Measurements from ENCODE around the gene BAG3.

BAG3 gene

DNA sequence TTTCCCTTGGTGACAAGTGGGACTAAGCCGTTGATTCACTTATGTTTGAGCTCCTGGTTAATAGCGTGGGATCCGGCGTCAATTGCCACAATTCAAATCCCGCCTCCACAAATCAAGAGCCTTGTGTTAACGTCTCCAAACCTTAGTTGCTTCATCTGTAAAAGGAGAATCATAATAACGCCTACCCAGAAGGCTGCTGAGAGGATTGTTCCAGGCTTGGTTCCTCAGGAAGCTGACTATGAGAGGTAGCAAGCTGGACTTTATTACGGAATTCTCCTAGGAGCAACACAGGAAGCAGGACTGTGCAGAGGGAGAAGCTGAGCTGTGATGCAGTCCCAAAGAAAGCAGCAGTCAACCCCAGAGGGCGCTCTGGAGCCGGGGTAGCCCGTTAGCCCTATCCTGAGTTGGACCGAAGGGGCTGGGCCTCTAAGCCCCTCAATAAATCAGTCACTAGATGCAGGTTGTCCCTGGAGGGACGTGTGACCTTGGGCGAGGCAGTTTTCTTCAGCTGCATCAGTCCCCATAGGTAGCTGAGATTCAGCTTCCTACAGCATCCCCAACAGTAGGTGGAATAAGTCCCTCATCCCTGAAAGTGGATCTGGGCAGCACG is 6.9 kb upstream of the BAG3 start:
- no peak for TF ChIP-seq SIN3A (IDR thresholded peaks at IDR 0.05; ENCODE audit: borderline replicate concordance, insufficient read depth, low read length)
- TF ChIP-seq, protein P1, sequence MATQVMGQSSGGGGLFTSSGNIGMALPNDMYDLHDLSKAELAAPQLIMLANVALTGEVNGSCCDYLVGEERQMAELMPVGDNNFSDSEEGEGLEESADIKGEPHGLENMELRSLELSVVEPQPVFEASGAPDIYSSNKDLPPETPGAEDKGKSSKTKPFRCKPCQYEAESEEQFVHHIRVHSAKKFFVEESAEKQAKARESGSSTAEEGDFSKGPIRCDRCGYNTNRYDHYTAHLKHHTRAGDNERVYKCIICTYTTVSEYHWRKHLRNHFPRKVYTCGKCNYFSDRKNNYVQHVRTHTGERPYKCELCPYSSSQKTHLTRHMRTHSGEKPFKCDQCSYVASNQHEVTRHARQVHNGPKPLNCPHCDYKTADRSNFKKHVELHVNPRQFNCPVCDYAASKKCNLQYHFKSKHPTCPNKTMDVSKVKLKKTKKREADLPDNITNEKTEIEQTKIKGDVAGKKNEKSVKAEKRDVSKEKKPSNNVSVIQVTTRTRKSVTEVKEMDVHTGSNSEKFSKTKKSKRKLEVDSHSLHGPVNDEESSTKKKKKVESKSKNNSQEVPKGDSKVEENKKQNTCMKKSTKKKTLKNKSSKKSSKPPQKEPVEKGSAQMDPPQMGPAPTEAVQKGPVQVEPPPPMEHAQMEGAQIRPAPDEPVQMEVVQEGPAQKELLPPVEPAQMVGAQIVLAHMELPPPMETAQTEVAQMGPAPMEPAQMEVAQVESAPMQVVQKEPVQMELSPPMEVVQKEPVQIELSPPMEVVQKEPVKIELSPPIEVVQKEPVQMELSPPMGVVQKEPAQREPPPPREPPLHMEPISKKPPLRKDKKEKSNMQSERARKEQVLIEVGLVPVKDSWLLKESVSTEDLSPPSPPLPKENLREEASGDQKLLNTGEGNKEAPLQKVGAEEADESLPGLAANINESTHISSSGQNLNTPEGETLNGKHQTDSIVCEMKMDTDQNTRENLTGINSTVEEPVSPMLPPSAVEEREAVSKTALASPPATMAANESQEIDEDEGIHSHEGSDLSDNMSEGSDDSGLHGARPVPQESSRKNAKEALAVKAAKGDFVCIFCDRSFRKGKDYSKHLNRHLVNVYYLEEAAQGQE (IDR thresholded peaks at IDR 0.05; ENCODE audit: insufficient read depth in 1 of 2, low read depth in 2 of 2, low read length in 2 of 2): no peak
- no peak for TF ChIP-seq FOXP2 (optimal IDR thresholded peaks at IDR 0.05; ENCODE audit: borderline replicate concordance, extremely low read depth, extremely low read length, insufficient read depth)
- no peak for TF ChIP-seq TAF1 (IDR thresholded peaks at IDR 0.05; ENCODE audit: borderline replicate concordance, insufficient read depth, low read length)
- TF ChIP-seq POLR2AphosphoS5 (IDR thresholded peaks at IDR 0.05; ENCODE audit: low read depth, low read length): no peak

DNA sequence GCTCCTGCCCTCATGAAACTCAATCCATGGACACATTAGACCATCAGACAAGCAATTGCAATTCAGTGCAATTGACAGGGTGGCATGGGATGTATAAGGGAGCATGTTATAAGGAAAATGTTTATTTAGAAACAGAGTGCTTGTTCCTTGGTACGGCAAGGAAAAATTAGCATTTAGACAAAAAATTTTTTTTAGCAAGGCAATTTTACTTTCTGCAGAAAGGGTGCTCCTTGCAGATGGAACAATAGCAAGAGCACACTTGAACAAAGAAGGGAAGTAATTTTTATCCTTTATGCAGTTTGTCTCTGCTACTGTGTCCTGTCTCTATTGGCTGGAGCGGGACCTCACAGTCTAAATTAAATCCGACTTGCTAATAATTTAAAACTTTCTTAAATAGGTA is 6.2 kb upstream of the BAG3 start:
- TF ChIP-seq FOXP2 (optimal IDR thresholded peaks at IDR 0.05; ENCODE audit: borderline replicate concordance, extremely low read depth, extremely low read length, insufficient read depth) (no peak), POLR2AphosphoS5 (IDR thresholded peaks at IDR 0.05; ENCODE audit: low read depth, low read length) (no peak)

DNA sequence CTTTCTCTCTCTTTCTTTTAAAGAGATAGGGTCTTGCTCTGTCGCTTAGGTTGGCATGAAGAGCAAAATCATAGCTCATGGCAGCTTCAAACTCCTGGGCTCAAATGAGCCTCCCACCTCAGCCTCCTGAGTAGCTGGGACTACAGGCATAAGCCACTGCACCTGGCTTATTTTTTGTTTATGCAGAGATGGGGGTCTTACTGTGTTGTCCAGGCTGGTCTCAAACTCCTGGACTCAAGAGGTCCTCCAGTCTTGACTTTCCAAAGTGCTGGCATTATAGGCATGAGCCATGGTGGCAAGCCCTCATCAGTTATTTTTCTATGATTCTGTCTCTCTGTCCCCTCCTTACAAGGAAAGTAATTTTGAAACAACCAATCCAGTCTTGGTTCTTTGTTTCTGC is 1.1 kb upstream of the BAG3 start:
- TF ChIP-seq POLR2AphosphoS5 (IDR thresholded peaks at IDR 0.05; ENCODE audit: low read depth, low read length): no peak
- TF ChIP-seq, protein P1 (IDR thresholded peaks at IDR 0.05; ENCODE audit: insufficient read depth in 1 of 2, low read depth in 2 of 2, low read length in 2 of 2): no peak
- TF ChIP-seq SIN3A (IDR thresholded peaks at IDR 0.05; ENCODE audit: borderline replicate concordance, insufficient read depth, low read length): no peak
- TF ChIP-seq FOXP2 (optimal IDR thresholded peaks at IDR 0.05; ENCODE audit: borderline replicate concordance, extremely low read depth, extremely low read length, insufficient read depth): no peak
- TF ChIP-seq TAF1 (IDR thresholded peaks at IDR 0.05; ENCODE audit: borderline replicate concordance, insufficient read depth, low read length): no peak

DNA sequence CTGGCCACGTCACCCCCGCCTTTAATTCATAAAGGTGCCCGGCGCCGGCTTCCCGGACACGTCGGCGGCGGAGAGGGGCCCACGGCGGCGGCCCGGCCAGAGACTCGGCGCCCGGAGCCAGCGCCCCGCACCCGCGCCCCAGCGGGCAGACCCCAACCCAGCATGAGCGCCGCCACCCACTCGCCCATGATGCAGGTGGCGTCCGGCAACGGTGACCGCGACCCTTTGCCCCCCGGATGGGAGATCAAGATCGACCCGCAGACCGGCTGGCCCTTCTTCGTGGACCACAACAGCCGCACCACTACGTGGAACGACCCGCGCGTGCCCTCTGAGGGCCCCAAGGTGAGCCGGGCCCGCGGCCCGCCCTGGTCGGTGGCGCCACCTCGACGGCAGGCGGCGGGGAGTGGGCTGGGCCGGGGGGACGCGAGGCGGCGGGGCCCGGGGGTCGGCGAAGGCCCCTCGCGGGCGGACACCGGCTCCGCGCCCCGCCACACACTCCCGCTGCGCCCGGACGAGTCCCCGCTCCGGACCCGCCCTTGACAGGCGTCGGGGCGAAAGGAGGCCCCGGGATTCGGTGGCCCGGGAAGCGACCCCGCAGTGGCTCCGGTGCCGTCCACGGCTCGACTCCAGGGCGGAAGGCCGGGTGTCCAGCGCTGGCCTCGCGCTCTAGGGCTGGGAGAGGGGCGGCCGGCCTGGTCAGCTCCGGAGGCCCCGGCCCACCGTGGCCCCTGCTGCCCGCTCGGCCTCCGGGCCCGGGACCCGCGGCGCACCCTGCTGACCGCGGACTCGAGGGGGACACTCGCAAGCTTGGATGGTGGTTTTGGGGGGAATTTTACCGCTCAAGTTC is 557 bp downstream of the BAG3 start:
- TF ChIP-seq SIN3A (IDR thresholded peaks at IDR 0.05; ENCODE audit: borderline replicate concordance, insufficient read depth, low read length): no peak
- TF ChIP-seq TAF1 (IDR thresholded peaks at IDR 0.05; ENCODE audit: borderline replicate concordance, insufficient read depth, low read length): no peak
- TF ChIP-seq FOXP2 (optimal IDR thresholded peaks at IDR 0.05; ENCODE audit: borderline replicate concordance, extremely low read depth, extremely low read length, insufficient read depth): no peak
- TF ChIP-seq, protein P1 (IDR thresholded peaks at IDR 0.05; ENCODE audit: insufficient read depth in 1 of 2, low read depth in 2 of 2, low read length in 2 of 2): no peak
- TF ChIP-seq POLR2AphosphoS5 (IDR thresholded peaks at IDR 0.05; ENCODE audit: low read depth, low read length): no peak

DNA sequence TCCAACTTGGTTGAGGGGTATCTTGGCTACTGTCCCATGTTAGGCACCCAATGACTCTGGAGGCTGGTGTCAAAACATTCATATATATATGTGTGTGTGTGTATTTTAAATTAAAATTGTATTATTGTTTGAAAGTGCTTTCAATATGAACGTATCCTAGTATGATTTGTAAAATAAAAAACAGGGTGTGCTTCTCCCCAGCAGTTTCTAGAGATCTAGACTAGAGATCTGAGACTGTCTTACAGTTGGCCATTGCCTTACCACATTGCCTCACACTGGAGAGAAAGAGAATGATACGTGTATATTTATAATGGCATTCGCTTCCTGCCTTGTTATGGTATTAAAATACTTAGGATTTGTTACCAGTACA is 1.2 kb downstream of the BAG3 start:
- TF ChIP-seq SIN3A (IDR thresholded peaks at IDR 0.05; ENCODE audit: borderline replicate concordance, insufficient read depth, low read length) (no peak), POLR2AphosphoS5 (IDR thresholded peaks at IDR 0.05; ENCODE audit: low read depth, low read length) (no peak), FOXP2 (optimal IDR thresholded peaks at IDR 0.05; ENCODE audit: borderline replicate concordance, extremely low read depth, extremely low read length, insufficient read depth) (no peak)
- TF ChIP-seq, protein P1 (IDR thresholded peaks at IDR 0.05; ENCODE audit: insufficient read depth in 1 of 2, low read depth in 2 of 2, low read length in 2 of 2): no peak
